MCF 10A (cell line): Measurements from ENCODE around the gene SREBF2. TPM values are rescaled to one million over a fixed set of nuclear protein-coding genes. Genes with fewer than 3 reads are reported as not detected.

Experiments
- BruUV-seq: library from RNA; stranded (reverse); fragments of 400-500 nt; replicated peaks from 2 replicates; lab custom pipeline; 2021; lab: Mats Ljungman, UMichigan
- CTCF ChIA-PET: fragments of 300-600 bp; sonication (Branson Sonifier 250); formaldehyde crosslinking; extraction: SDS; loops from one replicate; lab custom pipeline; 2021; ENCODE audit warnings: antibody characterized with exemption, inconsistent platforms; lab: Yijun Ruan, JAX
- POLR2A ChIA-PET: fragments of 300-600, 350-650 bp; sonication (Branson Sonifier 250); formaldehyde crosslinking; extraction: SDS; loops from one replicate; lab custom pipeline; 2020; ENCODE audit warnings: antibody characterized with exemption, inconsistent platforms; lab: Yijun Ruan, JAX
- DNase-seq: peaks from one replicate; pipeline ENCODE4 v3.0.0-alpha.2; 2018; ENCODE audit not compliant: unreplicated experiment
- H3K27ac Mint-ChIP-seq: one replicate; pipeline ENCODE4 v1.8.0; 2022; ENCODE audit warnings: mild to moderate bottlenecking, low read depth, mixed read lengths; ENCODE audit not compliant: unreplicated experiment
- H3K27me3 Mint-ChIP-seq: one replicate; pipeline ENCODE4 v1.8.0; 2022; ENCODE audit warnings: mixed read lengths; ENCODE audit not compliant: insufficient read depth, unreplicated experiment
- H3K36me3 Mint-ChIP-seq: one replicate; pipeline ENCODE4 v1.8.0; 2022; ENCODE audit warnings: mild to moderate bottlenecking, moderate library complexity, mixed read lengths; ENCODE audit not compliant: insufficient read depth, unreplicated experiment
- H3K4me1 Mint-ChIP-seq: one replicate; pipeline ENCODE4 v1.8.0; 2022; ENCODE audit warnings: mixed read lengths; ENCODE audit not compliant: insufficient read depth, unreplicated experiment
- H3K4me3 Mint-ChIP-seq: one replicate; pipeline ENCODE4 v1.8.0; 2022; ENCODE audit warnings: mild to moderate bottlenecking, moderate library complexity, mixed read lengths; ENCODE audit not compliant: unreplicated experiment
- H3K9me3 Mint-ChIP-seq: one replicate; pipeline ENCODE4 v1.8.0; 2022; ENCODE audit warnings: mixed read lengths; ENCODE audit not compliant: unreplicated experiment
- CTCF ChIP-seq: fragments of 200-600 bp; IDR thresholded peaks from one replicate; pipeline ENCODE4 v1.8.0; 2022; ENCODE audit warnings: antibody characterized with exemption, mild to moderate bottlenecking; ENCODE audit not compliant: unreplicated experiment
- intact Hi-C: fragments of 100-400 bp; cut with micrococcal nuclease; formaldehyde crosslinking; loops from 2 replicates; pipeline ENCODE4 v1.14.1; 2022
- total RNA-seq: library from RNA; stranded (reverse); gene quantifications from 2 replicates; pipeline ENCODE4 v1.2.3, GENCODE V29; 2022

The SREBF2 gene
- total RNA-seq, 1 experiment from 2014 or later, result 104 TPM

DNA sequence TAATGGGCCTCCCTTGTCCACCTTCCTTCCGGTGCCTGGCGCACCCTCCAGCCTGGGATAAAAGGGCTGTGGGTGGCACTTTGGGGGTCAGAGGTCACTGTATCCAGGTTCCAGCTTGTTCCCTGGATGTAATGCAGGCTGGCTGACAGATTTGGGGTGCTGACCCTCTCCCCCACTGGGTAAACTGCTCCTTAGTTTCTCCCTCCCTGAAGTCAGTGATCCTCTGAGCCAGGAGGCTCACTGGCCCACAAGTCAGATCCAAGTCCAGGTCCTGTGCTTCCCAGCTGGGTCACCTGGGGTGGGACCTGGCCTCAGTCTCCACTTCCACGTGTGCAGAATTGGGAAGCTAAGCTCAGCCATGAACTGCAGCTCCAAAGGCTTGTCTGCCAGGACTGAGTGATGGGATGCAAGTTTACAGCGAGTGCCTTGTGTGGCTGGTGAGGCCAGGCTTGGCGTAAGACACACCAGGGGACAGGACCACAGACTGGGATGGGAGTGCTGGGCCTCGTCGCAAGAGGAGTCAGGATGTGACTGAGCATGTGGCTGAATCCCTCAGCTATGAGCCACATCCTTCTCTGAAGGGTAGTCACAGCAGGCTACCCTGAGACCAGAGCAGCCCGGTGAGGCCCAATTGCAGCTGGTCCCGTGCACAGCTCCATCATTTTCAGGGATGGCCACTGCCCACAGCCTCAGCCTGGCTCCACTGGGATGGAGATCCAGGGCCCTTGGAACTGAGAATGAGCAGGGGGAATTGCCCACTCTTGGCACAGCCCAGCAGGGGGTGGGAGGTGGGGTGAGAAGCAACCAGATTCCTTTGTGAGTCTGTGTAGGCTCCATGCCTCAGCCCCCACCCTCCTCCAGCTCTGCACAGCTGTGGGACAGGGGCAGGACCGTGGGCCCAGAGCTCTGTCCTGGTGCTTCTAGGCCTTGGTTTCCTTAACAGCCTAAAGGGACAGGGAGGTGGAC lies 74.8 kb downstream of the SREBF2 start:
- no peak overlapping the region for H3K4me3 Mint-ChIP-seq
- intact Hi-C loops, result no loop called here

GRCh38 chr22:41908411-41909309 lies 75.8 kb downstream of the SREBF2 start:
- Mint-ChIP-seq H3K27ac (no peak overlapping the region), H3K27me3 (peaks cover 24% of the 10 kb centered on the region), H3K4me1 (no peaks in the 10 kb centered on the region), H3K9me3 (no peaks in the 10 kb centered on the region), H3K36me3 (peaks cover 11% of the 10 kb centered on the region), H3K4me3 (no peak overlapping the region)
- no peak for DNase-seq
- intact Hi-C loops, result no loop called here
- ChIA-PET POLR2A (interaction anchor here (1.1 kb wide), 1 partner anchor 108 kb away, joined by 3 read pairs; the partner anchor contains the start of gene CCDC134), CTCF (interaction anchor here (0.6 to 1.2 kb wide), 3 partner anchors 20 to 666 kb away, joined by 3 read pairs; no protein-coding TSS in a partner anchor)
- BruUV-seq, result no TSS peak
- no peak for TF ChIP-seq CTCF

More for the DNA sequence above, 74.8 kb downstream of the SREBF2 start:
- no peak for TF ChIP-seq CTCF
- H3K27ac Mint-ChIP-seq, result no peak overlapping the region
- H3K27me3 Mint-ChIP-seq, result peaks cover 14% of the 10 kb centered on the region
- no peaks in the 10 kb centered on the region for H3K9me3 Mint-ChIP-seq
- CTCF ChIA-PET, result interaction anchor here (0.7 to 1.2 kb wide), 2 partner anchors 19 to 55 kb away, joined by 3 read pairs; no protein-coding TSS in a partner anchor
- H3K4me1 Mint-ChIP-seq, result no peaks in the 10 kb centered on the region
- BruUV-seq, result no TSS peak
- DNase-seq, result no peak
- POLR2A ChIA-PET, result interaction anchor here (1.1 kb wide), 1 partner anchor 107 kb away, joined by 3 read pairs; the partner anchor contains the start of gene CCDC134
- peaks cover 13% of the 10 kb centered on the region for H3K36me3 Mint-ChIP-seq

- no peaks in the 10 kb centered on the region for H3K4me1 Mint-ChIP-seq
- peaks cover 7% of the 10 kb centered on the region for H3K36me3 Mint-ChIP-seq
- TF ChIP-seq CTCF, result no peak
- no peak overlapping the region for H3K27ac Mint-ChIP-seq
- H3K9me3 Mint-ChIP-seq, result no peaks in the 10 kb centered on the region
- POLR2A ChIA-PET, result no interaction called here
- H3K4me3 Mint-ChIP-seq, result no peak overlapping the region
- BruUV-seq, result no TSS peak
- CTCF ChIA-PET, result interaction anchor here (0.6 kb wide), 1 partner anchor 665 kb away, joined by 3 read pairs; no protein-coding TSS in a partner anchor
- DNase-seq, result no peak
- peaks cover 26% of the 10 kb centered on the region for H3K27me3 Mint-ChIP-seq
- intact Hi-C loops, result no loop called here
Measured at GRCh38 chr22:41909310-41910049, 76.6 kb downstream of the SREBF2 start.
